Natural killer cell treated with Interleukin-12 subunit alpha and Interleukin-12 subunit beta and Interleukin-15 and Interleukin-18, amount 100 ng/mL, for 72 hours (primary cell): ENCODE data around the gene GPBAR1. TPM values are rescaled to one million over a fixed set of nuclear protein-coding genes. Genes with fewer than 3 reads are reported as not detected.
"Not testable (repeated sequence)": the region's sequence is repeated elsewhere in the genome, so short reads cannot be mapped to it uniquely, and the experiment has no call there.

Source experiments
- ATAC-seq, 2 donors: fragments of 150-1000 bp; cut with Tn5 transposase in 1 of 2; sonication (Bioruptor Pico), chemical (Tn5 transposase) in 1 of 2; 2 replicates each; pipeline ENCODE4 v1.10.0; 2021
- DNase-seq: peaks from one replicate; pipeline ENCODE4 v3.0.0; 2022; ENCODE audit warnings: low spot score
- H3K27ac Mint-ChIP-seq, 2 donors: 1 replicate in 1 of 2; 2 replicates in 1 of 2; pipeline ENCODE4 v1.8.0; 2022; ENCODE audit warnings: mixed read lengths in 2 of 2, mild to moderate bottlenecking in 1 of 2, moderate library complexity in 1 of 2
- H3K27me3 Mint-ChIP-seq, 2 donors: 1 replicate in 1 of 2; 2 replicates in 1 of 2; pipeline ENCODE4 v1.8.0; 2022; ENCODE audit warnings: mixed read lengths in 2 of 2
- H3K36me3 Mint-ChIP-seq: one replicate; pipeline ENCODE4 v1.8.0; 2022; ENCODE audit warnings: mixed read lengths
- H3K4me1 Mint-ChIP-seq, 2 donors: 1 replicate in 1 of 2; 2 replicates in 1 of 2; pipeline ENCODE4 v1.8.0; 2022; ENCODE audit warnings: low read depth in 2 of 2, mixed read lengths in 2 of 2, mild to moderate bottlenecking in 1 of 2
- H3K4me3 Mint-ChIP-seq: one replicate; pipeline ENCODE4 v1.8.0; 2022; ENCODE audit warnings: mixed read lengths
- H3K9me3 Mint-ChIP-seq: 2 replicates; pipeline ENCODE4 v1.8.0; 2022; ENCODE audit warnings: mixed read lengths
- total RNA-seq, 2 donors: library from RNA; stranded (reverse); gene quantifications; one replicate each; pipeline ENCODE4 v1.2.3, GENCODE V29; 2022

GPBAR1 gene
- total RNA-seq, 2 donors from 2014 or later: 2.6 to 3.0 TPM

- Mint-ChIP-seq H3K4me1 (no peaks in the 10 kb centered on the region), H3K27me3 (no peaks in the 10 kb centered on the region), H3K9me3 (no peaks in the 10 kb centered on the region), H3K36me3 (no peaks in the 10 kb centered on the region), H3K4me3 (no peak overlapping the region), H3K27ac (no peak overlapping the region)
- ATAC-seq (peak in 1 of 2 donors; percentile 43), DNase-seq (no peak)
These were observed 46.7 kb downstream of the GPBAR1 start for GRCh38 chr2:218307415-218308090.

DNA sequence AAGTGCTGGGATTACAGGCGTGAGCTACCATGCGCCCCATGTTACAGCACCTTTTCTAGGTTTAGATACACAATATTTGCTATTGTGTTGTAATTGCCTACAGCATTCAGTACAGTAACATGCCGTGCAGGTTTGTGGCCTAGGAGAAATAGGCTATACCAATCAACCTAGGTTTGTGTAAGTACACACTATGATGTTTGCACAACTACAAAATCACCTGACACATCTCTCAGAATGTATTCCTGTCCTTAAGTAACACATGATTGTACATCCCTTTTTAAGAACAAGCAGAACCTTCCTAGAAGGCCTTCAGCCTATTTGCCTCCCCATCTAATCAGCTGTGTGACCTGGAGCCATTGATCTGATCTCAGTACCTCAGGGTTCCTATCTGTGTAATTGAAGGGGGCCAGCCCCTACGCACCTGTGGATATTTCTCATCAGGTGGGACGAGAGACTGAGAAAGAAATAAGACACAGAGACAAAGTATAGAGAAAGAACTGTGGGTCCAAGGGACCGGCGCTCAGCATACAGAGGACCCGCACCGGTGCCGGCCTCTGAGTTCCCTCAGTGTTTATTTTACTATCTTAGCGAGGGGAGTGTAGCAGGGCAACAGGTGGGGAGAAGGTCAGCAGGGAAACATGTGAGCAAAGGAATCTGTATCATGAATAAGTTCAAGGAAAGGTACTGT is 50.2 kb downstream of the GPBAR1 start:
- no peak for ATAC-seq
- no peak for DNase-seq
- Mint-ChIP-seq H3K9me3 (no peaks in the 10 kb centered on the region), H3K4me3 (no peak overlapping the region), H3K27me3 (no peaks in the 10 kb centered on the region), H3K4me1 (peaks cover 2 to 3% of the 10 kb centered on the region in 2 donors), H3K27ac (no peak overlapping the region), H3K36me3 (no peaks in the 10 kb centered on the region)

GRCh38 chr2:218311541-218312266 is 50.9 kb downstream of the GPBAR1 start:
- peak overlapping the region in 1 of 2 donors; percentile 53 for H3K27ac Mint-ChIP-seq
- not testable (repeated sequence) for H3K4me3 Mint-ChIP-seq, ATAC-seq, H3K27me3 Mint-ChIP-seq, H3K9me3 Mint-ChIP-seq, DNase-seq, H3K36me3 Mint-ChIP-seq
- peaks cover 7 to 10% of the 10 kb centered on the region in 2 donors for H3K4me1 Mint-ChIP-seq

GRCh38 chr2:218312267-218312756 is 51.5 kb downstream of the GPBAR1 start:
- DNase-seq (no peak), ATAC-seq (no peak)
- Mint-ChIP-seq H3K27ac (peak overlapping the region in 1 of 2 donors; percentile 53), H3K36me3 (no peaks in the 10 kb centered on the region), H3K4me3 (no peak overlapping the region), H3K27me3 (no peaks in the 10 kb centered on the region), H3K4me1 (peaks cover 9 to 13% of the 10 kb centered on the region in 2 donors), H3K9me3 (no peaks in the 10 kb centered on the region)

- Mint-ChIP-seq H3K27me3 (no peaks in the 10 kb centered on the region), H3K4me1 (peaks cover 9 to 17% of the 10 kb centered on the region in 2 donors), H3K4me3 (no peak overlapping the region), H3K27ac (no peak overlapping the region), H3K9me3 (no peaks in the 10 kb centered on the region), H3K36me3 (no peaks in the 10 kb centered on the region)
- no peak for DNase-seq
- ATAC-seq: no peak
These were observed 52.5 kb downstream of the GPBAR1 start for GRCh38 chr2:218313356-218313755.

Other genes starting within 250 kb of the GPBAR1 start
- gene RUFY4, start 191.8 kb upstream of the GPBAR1 start, total RNA-seq: under 1 TPM in 1 of 2 donors, not detected in 1; 0.86 TPM
- gene CXCR2, start 135.0 kb upstream of the GPBAR1 start, total RNA-seq: 1 to 10 TPM in 1 of 2 donors, under 1 TPM in 1; 0.47 to 2.1 TPM
- under 1 TPM in 1 of 2 donors, not detected in 1; 0.28 TPM for gene CXCR1, start 94.1 kb upstream of the GPBAR1 start, total RNA-seq
- 100 to 1,000 TPM; 509 to 675 TPM for gene ARPC2, start 43.8 kb upstream of the GPBAR1 start, total RNA-seq
- gene AAMP, start 9.1 kb downstream of the GPBAR1 start, total RNA-seq: 100 to 1,000 TPM in 1 of 2 donors, 10 to 100 TPM in 1; 75.6 to 104 TPM
- 10 to 100 TPM; 20.6 to 22.0 TPM for gene PNKD, start 9.5 kb downstream of the GPBAR1 start, total RNA-seq
- 10 to 100 TPM; 42.8 to 79.0 TPM for gene TMBIM1, start 31.5 kb downstream of the GPBAR1 start, total RNA-seq
- not detected for gene CATIP, start 95.8 kb downstream of the GPBAR1 start, total RNA-seq
- under 1 TPM in 1 of 2 donors, not detected in 1; 0.11 TPM for gene SLC11A1, start 121.3 kb downstream of the GPBAR1 start, total RNA-seq
- gene CTDSP1, start 138.9 kb downstream of the GPBAR1 start, total RNA-seq: 100 to 1,000 TPM in 1 of 2 donors, 10 to 100 TPM in 1; 92.5 to 106 TPM
- under 1 TPM in 1 of 2 donors, not detected in 1; 0.10 TPM for gene VIL1, start 158.1 kb downstream of the GPBAR1 start, total RNA-seq